ENCODE data around the gene JMJD7. TPM values are rescaled to one million over a fixed set of nuclear protein-coding genes. Genes with fewer than 3 reads are reported as not detected.
"Not testable (repeated sequence)": the region's sequence is repeated elsewhere in the genome, so short reads cannot be mapped to it uniquely, and the experiment has no call there.

JMJD7 gene
- total RNA-seq, 4 donors from 2014 or later, result 9.1 to 61.1 (median 13.1) TPM

DNA sequence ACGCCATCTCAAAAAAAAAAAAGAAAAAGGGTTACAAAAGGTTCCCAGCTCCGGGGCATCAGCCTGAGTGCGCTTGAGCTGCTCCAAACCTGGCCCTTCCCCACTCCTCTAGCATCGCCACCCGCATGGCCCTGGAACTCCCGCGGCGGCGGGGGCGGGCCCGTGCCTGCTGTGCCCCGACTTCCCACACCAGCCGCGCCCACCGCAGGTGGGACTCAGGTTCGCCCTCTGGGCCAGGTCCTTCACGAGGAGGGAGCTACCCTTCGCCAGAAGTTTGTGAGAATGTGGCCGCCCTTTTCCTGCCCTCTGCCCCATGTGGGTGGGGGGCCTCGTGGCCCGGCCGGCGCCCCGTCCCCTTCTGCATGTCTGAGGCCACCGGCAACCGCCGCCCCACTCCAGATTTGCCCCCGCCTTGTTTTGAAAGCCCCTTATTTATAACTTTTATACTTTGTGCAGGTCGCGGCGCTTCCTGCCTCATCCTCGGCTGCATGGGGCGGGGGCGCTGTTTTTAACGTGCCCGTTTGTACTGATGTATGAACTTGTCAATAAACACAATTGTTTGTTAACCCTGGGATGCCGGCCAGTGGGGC, 507 bp upstream of the JMJD7 start:
- DNase-seq, result peak; percentile 29 to 66 (median 59)
- peak overlapping the region; percentile 67 to 98 (median 81) for H3K4me3 ChIP-seq
- peaks cover 5 to 16% (median 8%) of the 10 kb centered on the region in 4 donors for H3K4me1 ChIP-seq

GRCh38 chr15:41828807-41829141, 882 bp downstream of the JMJD7 start:
- H3K4me1 ChIP-seq, result peaks cover 5 to 16% (median 8%) of the 10 kb centered on the region in 4 donors
- no peak for DNase-seq
- TF ChIP-seq CTCF (IDR thresholded peaks at IDR 0.05), result no peak
- no peak for TF ChIP-seq POLR2A (IDR thresholded peaks at IDR 0.05)
- no peaks in the 10 kb centered on the region for H3K27me3 ChIP-seq
- peak overlapping the region in 1 of 4 donors; percentile 82 for H3K27ac ChIP-seq
- H3K9me3 ChIP-seq, result no peaks in the 10 kb centered on the region
- peaks cover 0 to 17% (median 0%) of the 10 kb centered on the region in 3 donors for H3K36me3 ChIP-seq
- peak overlapping the region; percentile 67 to 98 (median 81) for H3K4me3 ChIP-seq

More for the DNA sequence above, 507 bp upstream of the JMJD7 start:
- Histone ChIP-seq H3K27me3 (no peaks in the 10 kb centered on the region), H3K27ac (peak overlapping the region in 3 of 4 donors; percentile 82 to 92 (median 86)), H3K9me3 (no peaks in the 10 kb centered on the region), H3K36me3 (peaks cover 0 to 31% (median 0%) of the 10 kb centered on the region in 3 donors)
- TF ChIP-seq POLR2A (IDR thresholded peaks at IDR 0.05) (no peak), CTCF (IDR thresholded peaks at IDR 0.05) (no peak)

GRCh38 chr15:41829959-41830646, 2.2 kb downstream of the JMJD7 start:
- no peak for DNase-seq
- TF ChIP-seq CTCF (IDR thresholded peaks at IDR 0.05), result no peak
- no peak for TF ChIP-seq POLR2A (IDR thresholded peaks at IDR 0.05)
- H3K36me3 ChIP-seq, result peaks cover 0 to 12% (median 0%) of the 10 kb centered on the region in 3 donors
- H3K9me3 ChIP-seq, result no peaks in the 10 kb centered on the region
- peaks cover 5 to 16% (median 8%) of the 10 kb centered on the region in 4 donors for H3K4me1 ChIP-seq
- no peak overlapping the region for H3K4me3 ChIP-seq
- H3K27ac ChIP-seq, result no peak overlapping the region
- no peaks in the 10 kb centered on the region for H3K27me3 ChIP-seq

DNA sequence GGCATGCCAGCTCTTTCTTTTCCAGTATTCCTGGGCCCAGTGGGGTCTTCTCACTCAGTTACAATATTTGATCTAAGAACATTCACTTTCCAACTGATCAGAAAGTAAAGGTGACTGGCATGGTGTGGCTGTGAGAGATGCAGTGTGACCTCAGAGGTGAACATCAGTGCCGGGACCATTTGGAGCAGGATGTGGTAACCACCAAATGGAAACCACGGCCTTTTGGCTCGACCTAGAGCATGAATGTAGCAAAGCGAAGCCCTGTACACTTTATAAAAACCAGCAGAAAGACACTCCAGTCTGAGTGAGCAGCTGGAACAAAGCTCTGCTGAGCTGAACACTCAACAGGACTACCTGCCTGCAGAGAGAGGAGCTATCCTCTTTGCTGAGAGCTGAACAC, 3.4 kb downstream of the JMJD7 start:
- H3K36me3 ChIP-seq, H3K9me3 ChIP-seq, H3K4me3 ChIP-seq, H3K27me3 ChIP-seq, H3K27ac ChIP-seq: not testable (repeated sequence)
- peaks cover 5 to 16% (median 8%) of the 10 kb centered on the region in 4 donors for H3K4me1 ChIP-seq
- peak in 2 of 3 donors; percentile 27 to 67 for DNase-seq

DNA sequence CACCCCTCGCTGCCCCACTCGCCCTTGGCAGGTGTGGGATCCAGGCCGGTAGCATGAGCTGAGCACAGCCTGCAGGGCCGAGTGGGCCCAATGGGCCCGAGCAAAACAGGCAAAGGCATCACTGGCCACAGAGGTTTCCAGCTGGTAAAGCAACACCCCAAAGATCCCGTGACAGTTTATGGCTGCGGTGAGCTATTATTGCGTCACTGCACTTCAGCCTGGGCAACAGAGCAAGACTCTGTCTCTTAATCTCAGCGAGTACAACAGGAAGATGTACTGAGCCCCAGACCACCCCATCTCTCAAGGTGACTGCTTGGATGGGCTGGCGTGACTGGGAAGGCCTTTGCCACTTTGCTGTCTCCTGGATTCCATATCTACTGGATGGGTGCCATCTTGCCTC, 4.3 kb downstream of the JMJD7 start:
- H3K9me3 ChIP-seq, result no peaks in the 10 kb centered on the region
- TF ChIP-seq CTCF (IDR thresholded peaks at IDR 0.05) (no peak), POLR2A (IDR thresholded peaks at IDR 0.05) (no peak)
- peaks cover 0 to 10% (median 0%) of the 10 kb centered on the region in 3 donors for H3K36me3 ChIP-seq
- H3K27me3 ChIP-seq, result no peaks in the 10 kb centered on the region
- no peak overlapping the region for H3K4me3 ChIP-seq
- no peak overlapping the region for H3K27ac ChIP-seq
- peaks cover 5 to 15% (median 8%) of the 10 kb centered on the region in 4 donors for H3K4me1 ChIP-seq
- no peak for DNase-seq

GRCh38 chr15:41832875-41833274, 5.0 kb downstream of the JMJD7 start:
- Histone ChIP-seq H3K4me1 (peaks cover 2 to 12% (median 7%) of the 10 kb centered on the region in 4 donors), H3K27ac (no peak overlapping the region), H3K27me3 (no peaks in the 10 kb centered on the region), H3K36me3 (peaks cover 0 to 10% (median 0%) of the 10 kb centered on the region in 3 donors), H3K9me3 (no peaks in the 10 kb centered on the region), H3K4me3 (no peak overlapping the region)
- TF ChIP-seq POLR2A (IDR thresholded peaks at IDR 0.05) (no peak), CTCF (IDR thresholded peaks at IDR 0.05) (no peak)
- DNase-seq, result no peak

Data from Peyer's patch (tissue), 4 donors.